ENCODE data around the gene C4orf50. TPM values are rescaled to one million over a fixed set of nuclear protein-coding genes. Genes with fewer than 3 reads are reported as not detected.

C4orf50 gene
- total and polyA plus RNA-seq, 2 of the 13 experiments (the other 11 are each of a cell fraction or from before 2014, with no cell fraction given) = not detected

- Histone ChIP-seq H4K20me1 (ENCODE audit: insufficient read depth, low read length) (no peaks in the 10 kb centered on the region), H3K9ac (ENCODE audit: insufficient read depth, low read depth, low read length) (no peak overlapping the region), H3K4me2 (ENCODE audit: low read depth, low read length) (no peak overlapping the region), H3K27me3 (ENCODE audit: control insufficient read depth in 1 of 2, insufficient read depth in 2 of 2, low read length in 2 of 2) (peaks cover 2 to 36% of the 10 kb centered on the region in 2 experiments; a peak in 3 of 5 replicates), H3K4me3 (replicated peaks in 1 of 3; ENCODE audit: insufficient read depth in 1 of 3, low read depth in 2 of 3, low read length in 3 of 3) (no peak overlapping the region), H3K9me3 (ENCODE audit: low read length) (peaks cover 5% of the 10 kb centered on the region), H3K36me3 (replicated peaks in 1 of 2; ENCODE audit: control insufficient read depth in 1 of 2, insufficient read depth in 2 of 2, low read length in 2 of 2) (no peaks in the 10 kb centered on the region), H2AFZ (ENCODE audit: low read length) (no peak overlapping the region), H3K4me1 (ENCODE audit: insufficient read depth, low read length) (no peaks in the 10 kb centered on the region), H3K27ac (ENCODE audit: extremely low read length, insufficient read depth, low read length) (no peak overlapping the region), H3K79me2 (ENCODE audit: insufficient read depth, low read length) (no peaks in the 10 kb centered on the region)
- TF ChIP-seq GMEB2 (CRISPR knock-in tag; IDR thresholded peaks at IDR 0.05; ENCODE audit: low read depth) = no peak
- no peak for TF ChIP-seq MTERF4 (CRISPR knock-in tag; IDR thresholded peaks at IDR 0.05)
- TF ChIP-seq PAXIP1 (CRISPR knock-in tag; conservative IDR thresholded peaks at IDR 0.05) = no peak
- TF ChIP-seq ZNF749 (CRISPR knock-in tag; IDR thresholded peaks at IDR 0.05; ENCODE audit: borderline replicate concordance) = no peak
- no peak for TF ChIP-seq GRHL1 (CRISPR knock-in tag; conservative IDR thresholded peaks at IDR 0.05)
- no peak for TF ChIP-seq ZNF670 (CRISPR knock-in tag; IDR thresholded peaks at IDR 0.05; ENCODE audit: borderline replicate concordance)
- no peak for TF ChIP-seq MIER3 (CRISPR knock-in tag; IDR thresholded peaks at IDR 0.05; ENCODE audit: borderline replicate concordance)
- in situ Hi-C loops (cut with HindIII; ENCODE audit: extremely low pct_ligation_motif_present, low pct_unique_long_range_greater_than_20kb) = no loop called here
- ChIA-PET CTCF (ENCODE audit: low intra/inter-chr PET ratio, low total read pairs) (no interaction called here), POLR2A (no interaction called here)
- no peak for FAIRE-seq
- WGBS (ENCODE audit: low lambda C conversion rate) = 16% methylated on average over 13 of the region's 18 CpGs
- intact Hi-C loops (cut with micrococcal nuclease; ENCODE audit: unreplicated experiment) = loop anchor here (10.0 kb wide), 1 partner anchor 205 kb away; no protein-coding TSS in a partner anchor
- no peak for DNase-seq (ENCODE audit: low spot score)
- ATAC-seq = no peak
- BruUV-seq (replicated peaks) = no TSS peak
Measured at GRCh38 chr4:5989236-5990225, 28.7 kb downstream of the C4orf50 start.

All from HepG2 (cell line).